Measurements from ENCODE around the gene RGPD5. TPM values are rescaled to one million over a fixed set of nuclear protein-coding genes. Genes with fewer than 3 reads are reported as not detected.
"Not testable (repeated sequence)": the region's sequence is repeated elsewhere in the genome, so short reads cannot be mapped to it uniquely, and the experiment has no call there.

RGPD5 gene
- polyA plus RNA-seq (2012; ENCODE audit: low read depth, missing spikeins), result 1.1 TPM

GRCh38 chr2:109794074-109794737 lies at the start of gene RGPD5:
Gene RGPD5, plus strand, starts transcription at chr2:109794305. Its CDS starts 161 bp downstream, at chr2:109794466.
- not testable (repeated sequence) for DNase-seq (ENCODE audit: insufficient read length, low spot score); FAIRE-seq

- DNase-seq (ENCODE audit: insufficient read length, low spot score); FAIRE-seq: not testable (repeated sequence)
Observed at GRCh38 chr2:109751572-109751971, 42.5 kb upstream of the RGPD5 start.

- FAIRE-seq; DNase-seq (ENCODE audit: insufficient read length, low spot score): not testable (repeated sequence)
Observed at GRCh38 chr2:109757163-109757824, 36.8 kb upstream of the RGPD5 start.

- not testable (repeated sequence) for FAIRE-seq; DNase-seq (ENCODE audit: insufficient read length, low spot score)
Observed at GRCh38 chr2:109760265-109761042, 33.7 kb upstream of the RGPD5 start.

DNA sequence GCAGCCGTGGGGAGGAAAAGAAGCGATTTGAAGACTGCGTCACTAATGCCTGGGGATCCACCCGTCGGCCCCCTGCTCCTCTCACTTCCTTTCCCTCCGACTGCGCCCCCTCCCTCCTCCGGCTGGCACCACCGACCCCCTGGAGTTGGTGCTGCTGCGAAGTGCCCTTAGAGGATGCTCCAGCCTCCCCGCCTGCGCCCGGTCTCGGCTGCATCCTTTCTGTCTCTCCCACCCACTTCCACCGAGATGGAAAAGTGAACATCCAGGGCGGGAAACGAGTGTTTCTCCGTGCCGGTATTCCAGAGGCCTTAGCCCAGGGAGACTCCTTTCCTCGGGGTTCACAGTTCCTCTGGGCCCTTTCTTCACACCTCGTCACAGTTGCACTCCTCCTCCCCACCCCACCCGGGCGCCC lies 33.1 kb upstream of the RGPD5 start:
- DNase-seq (ENCODE audit: insufficient read length, low spot score); FAIRE-seq: not testable (repeated sequence)

DNA sequence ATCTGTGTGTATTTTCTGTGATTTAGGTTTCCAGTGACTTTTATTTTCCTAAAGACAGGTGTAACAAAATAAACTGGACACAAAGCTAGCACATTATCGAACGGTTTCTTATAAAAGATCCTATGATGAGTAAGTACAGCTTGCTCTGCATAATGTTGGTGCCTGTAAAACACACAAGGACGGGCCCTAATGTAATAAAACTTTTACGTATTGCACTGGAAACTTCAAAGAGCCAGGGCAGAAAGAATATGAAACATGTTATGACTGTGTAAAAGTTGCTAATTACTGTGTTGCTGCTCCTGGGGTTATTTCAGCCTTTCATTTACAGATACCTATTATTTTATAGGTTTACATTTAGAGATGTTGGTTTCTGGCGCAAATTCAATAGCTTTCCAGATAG lies 32.1 kb upstream of the RGPD5 start:
- not testable (repeated sequence) for DNase-seq (ENCODE audit: insufficient read length, low spot score); FAIRE-seq

GRCh38 chr2:109766074-109766473 lies 28.0 kb upstream of the RGPD5 start:
- DNase-seq (ENCODE audit: insufficient read length, low spot score); FAIRE-seq: not testable (repeated sequence)

DNA sequence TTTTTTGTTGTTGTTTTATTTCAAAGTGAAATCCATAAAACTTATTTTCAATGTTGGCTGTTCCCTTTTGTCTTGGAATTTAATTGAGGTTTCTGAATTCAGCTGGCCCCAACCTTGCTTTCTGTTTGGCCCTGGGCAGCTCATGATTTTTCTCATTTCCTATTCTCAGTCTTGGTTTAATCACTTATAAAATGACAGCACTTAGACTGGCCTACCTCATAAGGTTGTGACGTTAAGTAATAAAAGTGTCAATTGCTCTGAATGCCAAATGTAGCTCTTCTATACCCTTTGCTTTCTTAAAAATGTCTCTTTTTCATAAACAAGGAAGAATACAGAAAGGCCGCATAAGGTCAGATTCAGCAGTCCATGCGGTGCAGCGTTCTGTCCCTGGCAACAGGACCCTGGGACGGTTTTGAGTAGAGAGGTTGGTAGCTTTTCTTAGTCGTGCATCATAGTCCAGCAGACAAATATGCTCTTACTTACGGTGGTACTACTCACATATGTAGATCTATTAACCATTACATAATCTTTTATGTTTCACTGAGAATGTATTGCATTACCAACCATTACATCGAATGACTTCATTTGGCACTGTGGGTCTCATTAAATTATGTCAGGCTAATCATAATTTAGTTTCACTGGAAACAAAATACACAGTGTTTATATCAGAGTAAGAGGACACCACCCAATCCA lies 27.1 kb upstream of the RGPD5 start:
- not testable (repeated sequence) for DNase-seq (ENCODE audit: insufficient read length, low spot score); FAIRE-seq

GRCh38 chr2:109768934-109769333 lies 25.2 kb upstream of the RGPD5 start:
- FAIRE-seq; DNase-seq (ENCODE audit: insufficient read length, low spot score): not testable (repeated sequence)

GRCh38 chr2:109779118-109779517 lies 15.0 kb upstream of the RGPD5 start:
- DNase-seq (ENCODE audit: insufficient read length, low spot score); FAIRE-seq: not testable (repeated sequence)

GRCh38 chr2:109781147-109781816 lies 12.8 kb upstream of the RGPD5 start:
- not testable (repeated sequence) for FAIRE-seq; DNase-seq (ENCODE audit: insufficient read length, low spot score)

- not testable (repeated sequence) for FAIRE-seq; DNase-seq (ENCODE audit: insufficient read length, low spot score)
Observed at GRCh38 chr2:109782446-109782993, 11.6 kb upstream of the RGPD5 start.

GRCh38 chr2:109791530-109792279 lies 2.4 kb upstream of the RGPD5 start:
- FAIRE-seq; DNase-seq (ENCODE audit: insufficient read length, low spot score): not testable (repeated sequence)

- DNase-seq (ENCODE audit: insufficient read length, low spot score); FAIRE-seq: not testable (repeated sequence)
Observed at GRCh38 chr2:109792659-109793058, 1.4 kb upstream of the RGPD5 start.

DNA sequence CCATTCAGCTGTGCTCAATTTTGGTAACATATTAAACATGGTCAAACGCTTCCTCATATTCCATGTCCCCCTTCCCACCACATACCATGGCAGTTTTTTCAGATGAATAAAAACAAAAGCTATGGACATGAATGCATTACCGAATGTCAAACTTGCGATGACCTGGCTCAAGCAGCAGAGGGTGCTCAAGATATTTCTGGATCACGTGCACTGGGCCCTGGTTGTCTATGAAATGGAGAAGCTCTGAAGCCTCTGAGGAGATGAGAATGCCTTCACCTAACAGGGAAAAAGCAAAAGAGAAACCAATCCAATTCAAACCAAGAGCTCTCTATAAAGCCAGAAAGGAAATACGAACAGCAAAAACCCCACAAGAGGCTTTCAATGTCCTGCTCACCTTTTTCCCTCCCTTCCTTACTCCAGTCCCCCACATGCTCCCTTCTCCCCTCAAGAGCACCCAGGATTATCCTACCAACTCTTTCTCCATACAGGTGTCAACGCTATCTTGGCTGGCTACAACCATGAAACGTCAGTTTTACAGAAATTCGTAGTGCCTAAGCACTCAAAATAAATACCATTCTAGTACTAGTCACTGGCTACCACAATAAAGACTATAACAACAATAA lies 77.1 kb downstream of the RGPD5 start:
- FAIRE-seq, result peak; percentile 9
- DNase-seq (ENCODE audit: insufficient read length, low spot score), result not testable (repeated sequence)

- not testable (repeated sequence) for DNase-seq (ENCODE audit: insufficient read length, low spot score); FAIRE-seq
Observed at GRCh38 chr2:109876625-109877024, 82.5 kb downstream of the RGPD5 start.

- not testable (repeated sequence) for DNase-seq (ENCODE audit: insufficient read length, low spot score); FAIRE-seq
Observed at GRCh38 chr2:109882112-109882511, 88.0 kb downstream of the RGPD5 start.

GRCh38 chr2:109888414-109888813 lies 94.3 kb downstream of the RGPD5 start:
- DNase-seq (ENCODE audit: insufficient read length, low spot score); FAIRE-seq: not testable (repeated sequence)
